IPS-NIHi7 (cell line): Measurements from ENCODE around the gene RAB7A.
A peak's percentile ranks its signal among the peaks of the same experiment; 100 is the strongest.
"Not testable (repeated sequence)": the region's sequence is repeated elsewhere in the genome, so short reads cannot be mapped to it uniquely, and the experiment has no call there.

Experiments
- DNase-seq: peaks from one replicate; pipeline ENCODE4 v3.0.0; 2012; ENCODE audit warnings: mixed read lengths; ENCODE audit errors: extremely low spot score

The RAB7A gene

DNA sequence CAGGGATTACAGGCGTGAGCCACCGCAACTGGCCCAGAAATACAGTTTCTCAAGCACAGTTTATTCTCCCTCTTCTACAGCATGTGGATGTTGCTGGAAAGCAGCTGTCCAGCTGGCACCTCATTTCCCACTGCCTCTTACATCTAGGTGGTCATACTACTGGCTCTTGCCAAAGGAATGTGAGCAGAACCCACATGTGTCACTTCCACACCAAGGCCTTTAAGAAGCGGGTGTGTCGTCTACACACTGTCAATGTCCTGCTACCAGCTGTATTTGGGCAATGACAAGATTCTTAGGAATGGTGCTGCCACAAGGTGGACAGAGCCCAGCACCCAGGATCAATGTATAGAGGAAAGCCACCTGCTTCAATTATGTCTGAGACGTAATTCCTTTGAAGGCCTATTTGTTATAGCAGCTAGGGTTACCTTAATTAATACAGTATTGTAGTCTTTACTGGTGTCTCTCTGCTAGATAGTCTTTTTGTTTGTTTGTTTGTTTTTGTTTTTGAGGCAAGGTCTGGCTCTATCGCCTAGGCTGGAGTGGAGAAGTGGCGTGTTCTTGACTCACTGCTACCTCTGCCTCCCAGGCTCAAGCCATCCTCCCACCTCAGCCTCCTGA, 15.1 kb upstream of the RAB7A start:
- no peak for DNase-seq

DNA sequence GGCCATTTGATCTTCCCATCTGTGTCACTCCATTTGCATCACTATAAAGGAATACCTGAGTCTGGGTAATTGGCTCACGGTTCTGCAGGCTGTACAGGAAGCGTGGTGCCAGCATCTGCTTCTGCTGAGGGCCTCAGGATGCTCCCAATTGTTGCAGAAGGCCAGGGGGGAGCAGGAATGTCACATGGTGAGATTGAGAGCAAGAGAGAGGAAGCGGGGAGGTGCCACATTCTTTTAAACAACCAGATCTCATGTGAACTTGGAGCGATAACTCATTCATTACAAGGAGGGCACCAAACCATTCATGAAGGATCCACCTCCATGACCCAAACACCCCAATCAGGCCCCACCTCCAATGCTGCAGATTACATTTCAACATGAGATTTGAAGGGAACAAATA, 13.1 kb upstream of the RAB7A start:
- no peak for DNase-seq

DNA sequence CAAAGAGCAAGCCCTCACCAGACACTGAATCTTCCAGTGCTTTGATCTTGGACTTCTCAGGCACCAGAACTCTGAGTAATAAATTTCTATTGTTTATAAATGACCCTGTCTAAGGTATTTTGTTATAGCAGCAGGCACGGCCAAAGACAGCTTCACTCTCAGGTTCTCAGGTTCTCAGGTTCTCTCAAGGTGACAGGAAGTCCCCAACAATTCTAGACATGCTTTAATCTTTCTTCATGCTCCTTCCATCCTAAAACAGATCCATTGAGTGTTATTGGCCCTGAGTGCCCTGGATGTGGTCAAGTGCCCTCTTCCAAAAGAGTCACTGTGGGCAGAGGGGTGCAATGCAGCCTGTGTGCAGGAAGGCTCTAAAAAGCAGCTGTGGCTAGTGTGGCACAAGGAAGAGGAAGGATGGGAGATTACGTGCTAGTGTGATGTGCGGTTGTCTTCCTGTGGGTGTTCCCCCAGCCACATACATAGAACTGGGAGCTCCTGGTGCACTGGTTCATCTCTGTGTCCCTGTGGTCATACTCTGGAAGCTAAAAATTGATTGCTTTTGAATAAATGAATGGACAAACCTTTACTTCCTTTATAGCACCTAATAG, 11.0 kb upstream of the RAB7A start:
- DNase-seq = no peak

DNA sequence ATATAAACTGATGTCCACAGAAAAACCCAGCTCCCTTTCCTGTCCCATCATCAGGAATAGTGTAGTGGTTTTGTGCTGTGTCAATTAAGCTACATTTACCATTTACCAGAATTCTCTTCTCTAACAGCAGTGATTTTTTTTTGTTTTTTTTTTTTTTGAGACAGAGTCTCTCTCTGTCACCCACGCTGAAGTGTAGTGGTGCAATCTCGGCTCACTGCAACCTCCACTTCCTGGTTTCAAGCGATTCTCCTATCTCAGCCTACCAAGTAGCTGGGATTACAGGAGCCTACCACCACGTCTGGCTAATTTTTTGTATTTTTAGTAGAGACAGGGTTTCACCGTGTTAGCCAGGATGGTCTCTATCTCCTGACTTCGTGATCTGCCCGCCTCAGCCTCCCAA, 7.1 kb upstream of the RAB7A start:
- DNase-seq = not testable (repeated sequence)

DNA sequence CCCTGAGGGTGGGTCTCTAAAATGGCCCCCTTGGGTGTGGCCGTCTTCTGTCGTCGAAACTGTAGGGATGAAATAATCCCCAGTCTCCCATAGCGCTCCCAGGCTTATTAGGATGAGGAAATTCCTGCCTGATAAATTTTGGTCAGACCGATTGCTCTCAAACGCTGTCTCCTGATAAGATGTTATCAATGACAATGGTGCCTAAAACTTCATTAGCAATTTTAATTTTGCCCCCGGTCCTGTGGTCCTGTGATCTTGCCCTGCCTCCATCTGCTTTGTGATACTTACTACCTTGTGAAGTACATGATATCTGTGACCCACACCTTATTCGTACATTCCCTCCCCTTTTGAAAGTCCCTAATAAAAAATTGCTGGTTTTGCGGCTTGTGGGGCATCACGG, 5.1 kb upstream of the RAB7A start:
- no peak for DNase-seq

DNA sequence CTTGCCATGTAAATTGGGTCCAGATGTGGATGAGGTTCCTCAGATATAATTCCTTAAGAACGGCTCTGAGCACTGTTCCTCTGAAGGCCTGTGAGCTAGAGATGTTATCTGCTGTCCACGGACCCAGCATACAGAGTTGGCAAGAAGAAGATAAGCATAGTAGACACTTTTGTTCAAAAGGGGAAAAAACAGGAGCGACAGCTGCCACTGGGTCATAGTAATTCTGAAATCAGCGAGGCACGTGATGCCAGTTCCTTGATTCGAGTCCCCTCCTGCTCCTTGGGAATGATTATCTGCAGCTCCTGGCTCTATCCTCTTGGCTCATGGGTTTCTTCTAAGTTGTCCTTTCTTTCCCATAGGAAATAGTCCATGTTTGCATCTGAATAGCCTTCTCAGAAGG, 2.5 kb upstream of the RAB7A start:
- no peak for DNase-seq

DNA sequence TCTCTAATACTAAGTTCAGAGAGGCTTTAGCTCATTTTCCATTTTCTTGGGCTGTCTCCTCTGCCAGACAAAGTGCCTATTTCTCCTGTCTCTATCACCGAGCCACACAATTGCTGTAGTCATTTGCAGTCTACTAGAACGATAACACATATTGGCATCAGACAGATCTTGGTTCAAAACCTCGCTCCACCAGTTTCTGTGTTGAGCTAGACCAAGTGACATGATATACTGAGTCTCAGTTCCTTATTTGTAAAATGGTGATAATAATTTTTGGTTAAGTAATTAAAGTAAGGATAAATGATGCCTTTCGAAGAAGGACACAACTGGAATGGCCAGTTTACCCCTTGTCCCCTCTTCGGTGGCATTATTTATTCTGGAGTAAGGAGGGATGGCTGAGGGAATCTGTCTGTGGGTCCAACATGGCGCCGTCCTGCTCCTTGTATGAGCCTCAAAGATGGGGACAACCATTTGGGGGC, 398 bp upstream of the RAB7A start:
- DNase-seq = no peak

DNA sequence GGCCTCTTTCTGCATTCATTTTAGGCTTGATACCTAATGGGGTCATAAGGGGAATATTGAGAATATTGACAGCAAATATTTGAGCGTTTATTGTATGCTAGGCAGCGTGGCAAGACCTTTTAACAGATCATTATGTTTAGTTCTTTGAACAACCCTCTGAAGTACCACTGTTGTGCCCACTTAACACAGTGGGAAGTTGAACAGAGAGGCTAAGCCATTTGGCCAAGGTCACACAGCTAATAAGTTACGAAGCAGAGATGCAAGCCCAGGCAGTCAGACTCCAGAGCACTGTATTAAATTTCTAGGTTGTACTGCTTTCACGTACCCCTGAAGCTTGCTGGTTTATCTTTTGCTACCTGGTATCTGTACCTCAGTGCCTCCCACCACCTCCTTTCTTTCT, 1.1 kb downstream of the RAB7A start:
- DNase-seq = no peak

DNA sequence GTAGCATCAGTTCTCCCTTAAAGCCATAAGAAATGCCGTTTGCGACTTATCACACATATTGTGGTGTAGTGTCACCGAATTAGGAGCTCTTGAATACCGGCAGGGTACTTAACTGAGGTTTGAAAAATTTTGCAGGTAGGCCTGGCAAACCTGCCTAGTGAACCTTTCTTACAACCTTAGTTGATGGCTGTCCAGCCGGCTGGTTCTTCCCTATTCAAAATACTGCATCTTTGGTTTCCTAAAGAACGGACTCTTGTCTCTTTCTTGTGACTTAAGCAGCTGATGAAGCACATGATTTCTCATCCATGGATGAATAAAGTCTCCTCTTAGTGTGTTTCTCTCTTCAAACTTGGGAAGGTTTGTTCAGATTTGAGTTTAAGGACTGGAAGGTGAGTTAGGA, 1.5 kb downstream of the RAB7A start:
- no peak for DNase-seq

DNA sequence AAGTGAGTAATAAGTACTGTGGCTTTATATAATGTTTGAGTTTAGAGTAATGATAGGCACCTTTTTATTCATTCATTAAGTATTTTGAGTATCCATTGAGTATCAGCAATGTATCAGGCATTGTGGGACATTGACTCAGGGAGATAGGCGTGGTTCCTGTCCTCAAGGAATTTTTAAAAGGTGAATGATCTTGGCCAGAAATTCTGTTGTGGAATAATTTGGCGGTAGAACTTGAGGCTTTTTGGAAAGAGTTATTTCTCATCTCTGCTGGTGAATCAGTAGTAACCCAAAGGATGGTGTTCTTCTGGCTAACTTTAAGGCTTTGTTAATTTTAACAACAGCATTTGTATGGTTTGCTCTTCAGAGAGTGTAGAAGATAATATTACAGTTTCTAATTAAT, 2.0 kb downstream of the RAB7A start:
- no peak for DNase-seq

DNA sequence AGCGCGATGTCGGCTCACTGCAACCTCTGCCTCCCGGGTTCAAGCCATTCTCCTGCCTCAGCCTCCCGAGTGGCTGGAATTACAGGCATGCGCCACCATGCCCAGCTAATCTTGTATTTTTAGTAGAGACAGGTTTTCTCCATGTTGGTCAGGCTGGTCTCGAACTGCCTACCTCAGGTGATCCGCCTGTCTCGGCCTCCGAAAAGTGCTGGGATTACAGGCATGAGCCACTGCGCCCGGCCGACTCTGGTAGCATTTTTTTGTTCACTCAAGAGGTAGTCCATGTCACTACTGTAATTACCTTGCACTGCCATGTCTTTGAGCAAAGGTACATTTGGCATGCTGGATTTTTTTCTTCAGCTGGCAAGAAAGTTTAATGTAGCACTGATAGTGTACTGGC, 2.5 kb downstream of the RAB7A start:
- not testable (repeated sequence) for DNase-seq

DNA sequence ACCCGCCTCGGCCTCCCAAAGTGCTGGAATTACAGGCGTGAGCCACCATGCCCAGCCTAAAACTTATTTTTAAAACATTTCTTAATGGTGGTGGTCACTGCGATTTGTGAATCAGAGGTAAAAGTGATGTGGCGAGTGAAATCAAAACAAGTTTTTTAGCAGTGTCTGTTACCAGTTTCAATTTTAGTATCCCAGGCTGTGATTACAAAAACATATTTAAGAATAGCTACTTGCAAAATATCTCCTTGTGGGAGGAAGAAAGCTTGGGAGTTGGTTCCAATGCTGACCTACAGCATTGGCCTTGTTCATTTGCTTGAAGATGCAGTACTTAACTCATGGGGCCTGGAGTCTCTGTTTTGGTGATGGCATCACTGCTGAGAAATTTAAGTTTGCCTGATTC, 4.5 kb downstream of the RAB7A start:
- DNase-seq = no peak

DNA sequence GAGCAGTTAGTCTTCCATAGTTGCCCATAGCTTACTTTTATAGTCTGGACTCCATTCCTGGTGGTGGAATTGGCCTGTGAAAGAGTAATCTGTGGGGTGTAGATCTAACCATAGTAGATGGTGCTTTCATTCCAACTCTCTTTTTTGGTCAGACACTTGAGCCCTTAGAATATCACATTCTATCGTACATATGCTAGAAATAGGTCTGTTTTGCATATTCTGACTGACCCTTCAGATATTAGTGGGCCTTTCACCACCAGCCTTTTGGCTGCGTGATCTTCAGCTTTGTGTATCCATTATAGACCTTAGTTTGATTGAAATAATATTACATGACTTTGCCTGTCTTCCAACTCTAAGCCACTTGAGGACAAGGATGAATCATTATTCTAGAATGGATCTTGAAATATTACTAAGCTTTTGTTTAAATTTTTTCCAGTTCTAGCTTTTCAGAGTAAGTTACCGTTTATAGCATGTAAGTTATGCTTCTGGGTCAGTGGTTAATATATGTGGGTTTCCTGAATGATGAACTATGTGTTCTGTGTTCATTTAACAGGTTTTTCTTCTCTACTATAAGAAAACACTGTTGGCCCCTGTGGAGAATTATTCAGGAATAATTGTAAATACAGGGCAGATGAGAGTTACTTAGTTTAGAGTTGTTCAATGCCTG, 8.7 kb downstream of the RAB7A start:
- DNase-seq = no peak

DNA sequence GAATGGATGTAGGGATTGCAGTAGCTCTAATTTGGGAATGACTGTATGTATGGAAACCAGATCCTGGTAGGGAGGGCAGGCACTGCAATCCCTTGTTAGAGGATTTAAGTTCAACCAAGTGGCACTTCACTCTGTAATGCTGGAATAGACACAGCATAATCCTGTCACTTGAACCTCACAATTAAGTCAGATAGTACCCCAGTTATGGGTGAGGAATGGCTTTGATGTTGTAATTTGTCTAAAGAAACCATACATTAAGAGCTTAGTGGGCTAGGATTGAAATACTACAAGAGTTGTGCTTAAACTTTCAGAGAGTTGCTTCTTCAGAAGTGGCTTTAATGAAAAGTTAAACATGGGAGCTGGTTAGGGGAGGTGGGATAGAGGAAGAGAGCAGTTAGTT, 9.3 kb downstream of the RAB7A start:
- no peak for DNase-seq

DNA sequence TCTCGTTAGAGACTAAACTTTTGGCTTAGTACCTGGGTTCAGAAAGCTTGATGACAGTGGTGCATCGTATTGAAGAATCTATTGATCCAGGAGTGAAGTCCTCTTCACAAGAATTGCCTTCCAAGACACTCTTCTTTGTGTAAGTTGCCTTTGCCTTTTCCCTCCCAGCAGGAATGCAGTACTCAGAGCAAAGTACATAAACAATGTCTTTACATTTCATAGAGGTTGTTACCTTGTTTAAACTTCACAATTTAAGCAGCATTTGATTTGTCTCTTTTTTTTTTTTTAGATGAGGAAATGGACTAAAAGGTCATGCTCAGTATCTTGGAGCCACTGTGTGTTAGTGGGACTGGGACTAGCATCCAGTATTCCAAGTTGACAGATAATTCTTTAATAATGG, 9.9 kb downstream of the RAB7A start:
- DNase-seq = no peak

DNA sequence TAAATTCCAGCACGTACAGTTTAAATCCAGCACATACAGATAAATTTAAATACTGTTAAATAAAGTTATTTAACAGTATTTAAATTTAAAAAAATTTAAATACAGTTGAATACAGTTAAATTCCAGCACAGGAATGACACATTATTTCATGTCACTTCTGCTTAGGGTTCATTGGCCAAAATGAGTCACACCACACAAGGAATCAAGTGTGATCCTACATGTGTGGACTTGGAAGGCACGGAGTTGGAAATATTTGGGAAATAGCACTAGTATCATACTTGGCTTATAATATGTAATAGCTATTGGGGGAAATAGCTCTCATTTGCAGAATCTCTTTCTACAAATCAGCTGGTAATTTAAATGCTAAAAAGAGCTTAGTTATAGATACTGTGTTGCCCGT, 10.6 kb downstream of the RAB7A start:
- DNase-seq = no peak

DNA sequence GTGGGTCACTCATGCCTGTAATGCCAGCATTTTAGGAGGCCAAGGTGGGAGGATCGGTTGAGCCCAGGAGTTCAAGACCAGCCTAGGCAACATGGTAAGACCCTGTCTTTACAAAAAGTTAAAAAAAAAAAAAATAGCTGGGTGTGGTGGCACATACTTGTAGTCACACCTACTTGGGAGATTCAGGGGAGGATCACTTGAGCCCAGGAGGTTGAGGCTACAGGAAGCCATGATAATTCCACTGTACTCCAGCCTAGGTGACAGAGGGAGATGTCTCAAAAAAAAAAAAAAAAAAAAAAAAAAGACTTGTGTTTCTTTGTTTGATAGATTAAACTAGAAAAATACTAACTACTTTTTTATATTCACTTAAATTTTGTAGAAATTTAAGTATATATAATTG, 14.6 kb downstream of the RAB7A start:
- no peak for DNase-seq

DNA sequence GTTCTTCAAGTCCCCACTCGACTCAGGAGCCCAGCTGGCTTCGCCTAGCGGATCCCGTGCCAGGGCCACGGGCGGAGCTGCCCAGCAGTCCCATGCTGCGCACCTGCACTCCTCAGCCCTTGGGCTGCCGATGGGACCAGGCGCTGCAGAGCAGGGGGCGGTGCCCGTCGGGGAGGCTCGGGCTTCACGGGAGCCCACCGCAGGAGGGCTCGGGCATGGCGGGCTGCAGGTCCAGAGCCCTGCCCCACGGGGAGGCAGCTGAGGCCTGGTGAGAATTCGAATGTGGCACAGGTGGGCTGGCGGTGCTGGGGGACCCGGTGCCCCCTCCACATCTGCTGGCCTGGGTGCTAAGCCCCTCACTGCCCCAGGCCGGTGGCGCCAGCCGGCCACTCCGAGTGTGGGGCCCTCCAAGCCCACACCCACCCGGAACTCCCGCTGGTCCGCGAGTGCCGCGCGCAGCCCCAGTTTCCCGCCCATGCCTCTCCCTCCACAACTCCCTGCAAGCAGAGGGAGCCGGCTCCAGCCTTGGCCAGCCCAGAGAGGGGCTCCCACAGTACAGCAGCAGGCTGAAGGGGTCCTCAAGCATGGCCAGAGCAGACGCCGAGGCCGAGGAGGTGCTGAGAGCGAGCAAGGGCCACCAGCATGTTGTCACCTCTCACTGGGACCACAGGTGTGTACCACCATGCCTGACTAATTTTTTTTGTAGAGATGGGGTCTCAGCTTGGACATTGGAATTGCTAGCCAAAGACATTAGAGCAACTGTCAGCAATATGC, 17.0 kb downstream of the RAB7A start:
- no peak for DNase-seq

DNA sequence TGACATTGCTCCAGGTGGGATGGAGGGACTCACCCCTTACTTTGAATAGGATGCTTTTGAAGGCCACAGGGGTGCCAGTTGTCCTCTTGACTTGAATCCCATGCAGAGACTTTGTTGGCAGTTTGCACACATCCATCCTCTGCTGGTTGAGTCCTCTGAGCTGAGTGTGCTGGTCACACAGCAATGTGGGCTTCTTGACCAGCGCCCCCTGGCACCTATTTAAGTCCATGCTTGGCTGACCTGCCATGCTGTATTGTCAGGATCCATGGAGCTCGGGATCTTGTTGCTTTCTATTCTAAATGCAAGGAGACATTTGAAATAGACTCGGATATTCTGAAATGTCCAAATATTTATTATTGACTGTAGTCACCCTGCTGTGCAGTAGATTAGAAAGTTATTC, 19.8 kb downstream of the RAB7A start:
- peak; percentile 52 for DNase-seq

DNA sequence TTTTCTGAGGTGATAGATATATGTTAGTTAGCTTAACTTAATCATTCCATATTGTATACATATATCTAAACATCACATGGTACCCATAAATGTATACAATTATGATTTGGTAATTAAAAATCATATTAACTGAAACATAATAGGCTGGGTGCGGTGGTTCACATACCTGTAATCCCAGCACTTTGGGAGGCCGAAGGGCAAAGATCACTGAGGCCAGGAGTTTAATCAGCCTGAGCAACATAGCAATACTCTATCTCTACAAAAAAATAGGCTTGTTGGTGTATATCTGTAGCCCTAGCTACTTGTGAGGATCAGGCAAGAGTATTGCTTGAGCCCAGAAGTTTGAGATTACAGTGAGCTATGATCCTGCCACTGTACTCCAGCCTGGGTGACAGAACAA, 20.9 kb downstream of the RAB7A start:
- no peak for DNase-seq

DNA sequence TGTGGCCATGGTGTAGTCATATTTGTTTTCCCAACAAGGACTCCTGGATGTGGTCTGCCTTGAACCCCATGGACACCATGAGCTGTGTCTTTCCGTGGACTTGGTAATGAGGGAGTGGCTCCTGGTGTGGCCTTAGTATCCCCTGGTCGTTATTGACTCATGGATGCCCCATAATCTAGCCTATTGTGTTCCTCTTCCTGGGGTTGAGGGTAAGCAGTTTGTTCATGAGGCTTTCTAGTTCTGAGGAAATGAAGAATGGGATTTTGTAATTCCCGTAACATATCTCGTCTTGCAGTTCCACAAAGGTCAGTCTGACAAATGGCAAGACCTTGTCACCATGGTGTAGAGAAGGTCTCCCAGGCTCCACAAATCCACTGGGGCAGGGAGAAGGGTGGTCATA, 22.6 kb downstream of the RAB7A start:
- DNase-seq = no peak

DNA sequence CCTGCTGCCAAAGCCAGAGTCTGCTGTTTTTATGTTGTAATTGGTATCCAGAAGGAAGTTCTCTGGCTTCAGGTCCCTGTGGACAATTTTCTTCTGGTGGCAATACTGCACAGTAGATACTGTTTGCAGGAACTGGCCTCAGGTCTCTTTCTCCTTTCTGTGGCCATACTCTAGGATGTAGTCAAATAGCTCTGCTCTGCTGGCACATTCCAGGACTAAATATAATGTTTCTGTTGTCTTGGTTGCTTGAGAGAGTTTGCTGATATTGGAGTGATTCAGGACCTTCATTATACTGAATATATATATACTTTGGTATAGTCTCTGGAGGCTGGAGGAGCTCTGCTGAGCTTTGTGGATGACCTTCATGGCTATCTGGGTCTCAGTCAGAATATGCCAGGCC, 23.1 kb downstream of the RAB7A start:
- DNase-seq = no peak

DNA sequence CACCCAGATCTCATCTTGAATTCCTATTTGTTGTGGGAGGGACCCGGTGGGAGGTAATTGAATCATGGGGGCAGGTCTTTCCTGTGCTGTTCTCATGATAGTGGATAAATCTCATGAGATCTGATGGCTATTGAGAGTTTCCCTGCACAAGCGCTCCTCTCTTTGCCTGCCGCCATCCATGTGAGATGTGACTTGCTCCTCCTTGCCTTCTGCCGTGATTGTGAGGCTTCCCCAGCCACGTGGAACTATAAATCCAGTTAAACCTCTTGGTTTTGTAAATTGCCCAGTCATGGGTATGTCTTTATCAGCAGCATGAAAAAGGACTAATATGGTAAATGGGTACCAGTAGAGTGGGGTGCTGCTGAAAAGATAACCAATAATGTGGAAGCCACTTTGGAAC, 23.6 kb downstream of the RAB7A start:
- not testable (repeated sequence) for DNase-seq
